ENCODE measurements around the gene FMNL2.

The FMNL2 gene

DNA sequence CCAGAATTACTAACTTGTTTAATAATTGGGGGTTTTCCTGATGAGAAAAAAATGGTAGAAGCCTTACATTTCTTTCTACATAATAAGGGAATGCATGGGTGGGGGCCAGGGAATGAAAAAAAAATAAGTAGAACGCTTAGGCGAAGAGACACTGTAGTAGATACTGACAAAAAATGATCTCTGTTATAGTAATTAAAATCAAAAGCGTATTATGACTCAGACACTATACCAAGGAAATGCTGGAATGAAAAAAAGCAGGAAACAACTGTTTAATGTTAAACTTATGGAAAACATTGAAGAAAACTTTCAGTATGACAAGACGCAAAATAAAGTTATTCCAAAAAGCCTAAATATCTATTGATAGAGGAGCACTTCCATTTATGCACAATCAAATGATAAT lies 339.4 kb downstream of the FMNL2 start:
- no peak for DNase-seq

- no peak for DNase-seq
Observed at GRCh38 chr2:152676461-152676860, 341.5 kb downstream of the FMNL2 start.

DNA sequence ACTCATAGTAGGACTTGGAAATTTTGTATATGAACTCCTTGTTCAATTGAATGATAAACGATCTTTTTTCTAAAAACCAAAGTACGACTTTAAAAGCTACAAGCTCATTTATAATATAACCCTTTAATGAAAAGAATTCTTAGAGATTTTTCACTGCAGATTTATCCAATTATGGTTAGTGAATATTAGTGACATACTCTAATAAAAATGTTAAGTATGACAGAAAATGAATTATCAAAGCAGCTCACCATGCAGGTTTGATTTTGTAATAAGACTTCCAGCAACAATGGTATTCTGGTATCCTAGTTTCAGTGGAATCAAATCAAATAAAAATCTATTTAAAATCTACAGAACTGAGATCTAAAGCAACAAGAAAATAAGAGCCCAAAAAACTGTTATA lies 343.8 kb downstream of the FMNL2 start:
- DNase-seq, result no peak

DNA sequence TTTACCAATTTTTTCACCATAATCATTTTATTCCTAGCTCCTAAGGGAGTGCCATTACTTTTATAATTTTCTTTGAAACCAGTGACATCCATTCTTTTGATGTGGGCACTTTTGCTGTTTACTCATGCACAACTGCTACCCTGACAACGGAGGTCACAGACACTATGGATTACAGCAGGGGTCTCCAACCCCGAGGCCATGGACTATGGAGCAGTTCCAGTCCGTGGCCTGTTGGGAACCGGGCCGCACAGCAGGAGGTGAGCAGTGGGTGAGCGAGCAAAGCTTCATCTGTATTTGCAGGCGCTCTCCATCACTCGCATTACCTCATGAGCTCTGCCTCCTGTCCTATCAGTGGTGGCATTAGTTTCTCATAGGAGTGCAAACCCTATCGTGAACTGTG lies 347.7 kb downstream of the FMNL2 start:
- no peak for DNase-seq

GRCh38 chr2:152683400-152683799 lies 348.4 kb downstream of the FMNL2 start:
- DNase-seq, result no peak

- no peak for DNase-seq
Observed at GRCh38 chr2:152686321-152686720, 351.3 kb downstream of the FMNL2 start.

- no peak for DNase-seq
Observed at GRCh38 chr2:152693033-152693432, 358.1 kb downstream of the FMNL2 start.

- DNase-seq, result no peak
Observed at GRCh38 chr2:152694161-152694661, 359.2 kb downstream of the FMNL2 start.

GRCh38 chr2:152695763-152696162 lies 360.8 kb downstream of the FMNL2 start:
- DNase-seq, result no peak

DNA sequence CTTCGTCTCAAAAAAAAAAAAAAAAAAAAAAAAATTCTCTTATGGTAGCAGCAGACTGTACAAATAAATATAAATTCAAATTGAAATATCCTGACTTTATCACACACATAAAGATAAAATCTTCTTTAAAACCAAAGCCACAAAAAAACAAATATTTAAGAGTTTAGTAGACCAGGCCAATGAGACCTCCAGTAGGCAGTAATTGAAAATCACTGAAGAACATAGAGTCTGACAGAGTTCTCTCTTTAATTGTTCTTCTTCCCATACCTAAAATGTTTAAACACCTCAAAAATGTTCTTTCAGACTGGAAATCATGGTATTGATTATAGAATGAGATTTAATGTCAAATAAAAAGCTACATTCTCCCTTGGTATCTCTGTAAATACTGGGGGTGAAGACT lies 361.5 kb downstream of the FMNL2 start:
- DNase-seq, result no peak
